ENCODE results near the gene VPS11. TPM values are rescaled to one million over a fixed set of nuclear protein-coding genes. Genes with fewer than 3 reads are reported as not detected.

The VPS11 gene
- total RNA-seq, 1 donor from 2014 or later = 23.4 TPM

DNA sequence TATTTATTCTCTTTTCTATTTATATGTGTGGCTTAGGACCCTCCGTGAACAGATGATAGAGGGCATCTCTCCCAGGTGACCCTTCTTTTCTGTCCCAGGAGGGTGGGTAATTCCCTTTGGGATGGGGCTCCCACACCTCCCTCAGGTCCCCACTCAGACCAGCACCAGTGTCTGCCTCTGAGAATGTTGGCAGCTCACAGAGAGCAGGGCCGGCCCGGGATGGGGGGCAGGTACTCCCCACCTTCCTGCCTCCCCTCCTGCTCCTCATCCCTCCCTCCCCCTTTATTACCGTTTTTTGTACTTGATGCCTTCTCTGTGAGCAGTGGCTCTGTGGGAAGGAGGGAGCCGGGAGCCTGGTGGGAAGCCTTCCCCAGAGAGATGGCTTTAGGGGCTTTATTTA, 49.0 kb downstream of the VPS11 start:
- Histone ChIP-seq H3K4me3 (no peak overlapping the region), H3K27ac (no peak overlapping the region), H3K9me3 (no peaks in the 10 kb centered on the region), H3K36me3 (peaks cover 35 to 40% of the 10 kb centered on the region in 2 donors), H3K27me3 (no peaks in the 10 kb centered on the region), H3K4me1 (peaks cover 0 to 5% of the 10 kb centered on the region in 2 donors)
- TF ChIP-seq CTCF (IDR thresholded peaks at IDR 0.05) = no peak
- DNase-seq (ENCODE audit: low spot score in 2 of 2) = no peak
- intact Hi-C loops (cut with DNase I) = no loop called here

GRCh38 chr11:119117004-119117706, 49.5 kb downstream of the VPS11 start:
- Histone ChIP-seq H3K4me1 (peaks cover 2 to 7% of the 10 kb centered on the region in 2 donors), H3K4me3 (no peak overlapping the region), H3K27me3 (no peaks in the 10 kb centered on the region), H3K36me3 (peaks cover 30 to 35% of the 10 kb centered on the region in 2 donors), H3K27ac (no peak overlapping the region), H3K9me3 (no peaks in the 10 kb centered on the region)
- no peak for TF ChIP-seq CTCF (IDR thresholded peaks at IDR 0.05)
- intact Hi-C loops (cut with DNase I) = no loop called here
- DNase-seq (ENCODE audit: low spot score in 2 of 2) = no peak

GRCh38 chr11:119118227-119118626, 50.6 kb downstream of the VPS11 start:
- Histone ChIP-seq H3K27me3 (no peaks in the 10 kb centered on the region), H3K27ac (no peak overlapping the region), H3K4me3 (no peak overlapping the region), H3K9me3 (no peaks in the 10 kb centered on the region), H3K36me3 (peaks cover 20 to 24% of the 10 kb centered on the region in 2 donors), H3K4me1 (peaks cover 6 to 13% of the 10 kb centered on the region in 2 donors)
- TF ChIP-seq CTCF (IDR thresholded peaks at IDR 0.05) = no peak
- no peak for DNase-seq (ENCODE audit: low spot score in 2 of 2)
- intact Hi-C loops (cut with DNase I) = no loop called here

GRCh38 chr11:119118946-119119345, 51.3 kb downstream of the VPS11 start:
- no peaks in the 10 kb centered on the region for H3K9me3 ChIP-seq
- peaks cover 14 to 17% of the 10 kb centered on the region in 2 donors for H3K36me3 ChIP-seq
- intact Hi-C loops (cut with DNase I) = no loop called here
- TF ChIP-seq CTCF (IDR thresholded peaks at IDR 0.05) = no peak
- no peaks in the 10 kb centered on the region for H3K27me3 ChIP-seq
- DNase-seq (ENCODE audit: low spot score in 2 of 2) = no peak
- H3K4me3 ChIP-seq = no peak overlapping the region
- H3K4me1 ChIP-seq = peaks cover 6 to 13% of the 10 kb centered on the region in 2 donors
- no peak overlapping the region for H3K27ac ChIP-seq

DNA sequence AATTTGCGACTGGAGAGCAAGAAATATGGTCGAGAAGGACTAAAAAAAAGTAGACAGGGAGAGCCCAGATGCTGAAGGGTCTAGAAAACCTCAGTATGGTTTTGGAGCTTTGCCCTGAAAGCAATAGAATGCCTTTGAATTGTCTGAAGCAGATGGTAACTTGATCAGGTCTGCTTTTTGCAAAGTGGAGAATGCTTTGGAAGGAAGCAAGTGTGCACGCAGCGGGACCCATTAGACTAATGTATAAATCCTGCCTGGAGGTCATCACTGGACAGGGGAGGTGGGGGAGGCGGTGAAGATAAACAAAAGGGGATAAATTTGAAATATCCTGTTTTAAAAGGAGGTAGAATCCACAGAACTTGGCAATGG, 53.0 kb downstream of the VPS11 start:
- no peak for DNase-seq (ENCODE audit: low spot score in 2 of 2)

More for the DNA sequence above, 53.0 kb downstream of the VPS11 start:
- H3K9me3 ChIP-seq = no peaks in the 10 kb centered on the region
- H3K36me3 ChIP-seq = peaks cover 7 to 13% of the 10 kb centered on the region in 2 donors
- intact Hi-C loops (cut with DNase I) = loop anchor here (1.0 to 5.0 kb wide), 5 partner anchors 13 to 53 kb away; partner anchors contain the start of genes C2CD2L, HMBS and VPS11
- TF ChIP-seq CTCF (IDR thresholded peaks at IDR 0.05) = no peak
- peak overlapping the region; percentile 85 to 93 for H3K4me3 ChIP-seq
- H3K27ac ChIP-seq = peak overlapping the region; percentile 54 to 74
- H3K4me1 ChIP-seq = peaks cover 6 to 13% of the 10 kb centered on the region in 2 donors
- H3K27me3 ChIP-seq = no peaks in the 10 kb centered on the region
